GM15510 (cell line): Measurements from ENCODE around the gene ING1.

ENCODE experiments used
- POLR2A ChIP-seq: IDR thresholded peaks from 3 replicates; pipeline ENCODE4 v1.6.1; 2011; ENCODE audit warnings: borderline replicate concordance; ENCODE audit not compliant: insufficient read length; ENCODE audit errors: extremely low read depth

ING1 gene

GRCh38 chr13:110684388-110685056 is 29.0 kb upstream of the ING1 start:
- TF ChIP-seq POLR2A = no peak

- TF ChIP-seq POLR2A = no peak
Observed at GRCh38 chr13:110685305-110686020, 28.0 kb upstream of the ING1 start.

GRCh38 chr13:110687736-110688135 is 25.8 kb upstream of the ING1 start:
- TF ChIP-seq POLR2A = no peak

GRCh38 chr13:110689041-110689440 is 24.5 kb upstream of the ING1 start:
- TF ChIP-seq POLR2A = no peak

- no peak for TF ChIP-seq POLR2A
Observed at GRCh38 chr13:110689711-110690110, 23.8 kb upstream of the ING1 start.

GRCh38 chr13:110690516-110690915 is 23.0 kb upstream of the ING1 start:
- TF ChIP-seq POLR2A = no peak

- no peak for TF ChIP-seq POLR2A
Observed at GRCh38 chr13:110696776-110697175, 16.7 kb upstream of the ING1 start.

- TF ChIP-seq POLR2A = no peak
Observed at GRCh38 chr13:110697842-110698241, 15.7 kb upstream of the ING1 start.

GRCh38 chr13:110698689-110699088 is 14.8 kb upstream of the ING1 start:
- no peak for TF ChIP-seq POLR2A

- TF ChIP-seq POLR2A = no peak
Observed at GRCh38 chr13:110699148-110700145, 14.1 kb upstream of the ING1 start.

GRCh38 chr13:110700186-110700585 is 13.3 kb upstream of the ING1 start:
- no peak for TF ChIP-seq POLR2A

GRCh38 chr13:110700641-110701040 is 12.9 kb upstream of the ING1 start:
- no peak for TF ChIP-seq POLR2A

- no peak for TF ChIP-seq POLR2A
Observed at GRCh38 chr13:110702089-110702488, 11.4 kb upstream of the ING1 start.

GRCh38 chr13:110702591-110703526 is 10.6 kb upstream of the ING1 start:
- TF ChIP-seq POLR2A = no peak

- no peak for TF ChIP-seq POLR2A
Observed at GRCh38 chr13:110705356-110705825, 8.1 kb upstream of the ING1 start.
